Mammary microvascular endothelial cell (primary cell): ENCODE measurements around the gene CFAP44. TPM values are rescaled to one million over a fixed set of nuclear protein-coding genes. Genes with fewer than 3 reads are reported as not detected.

Experiments
- total RNA-seq: library from RNA; depleted of rRNA; stranded (reverse); fragments of >200 nt; gene quantifications from 2 replicates; pipeline ENCODE4 v1.2.3, GENCODE V29; 2015

Gene CFAP44, protein sequence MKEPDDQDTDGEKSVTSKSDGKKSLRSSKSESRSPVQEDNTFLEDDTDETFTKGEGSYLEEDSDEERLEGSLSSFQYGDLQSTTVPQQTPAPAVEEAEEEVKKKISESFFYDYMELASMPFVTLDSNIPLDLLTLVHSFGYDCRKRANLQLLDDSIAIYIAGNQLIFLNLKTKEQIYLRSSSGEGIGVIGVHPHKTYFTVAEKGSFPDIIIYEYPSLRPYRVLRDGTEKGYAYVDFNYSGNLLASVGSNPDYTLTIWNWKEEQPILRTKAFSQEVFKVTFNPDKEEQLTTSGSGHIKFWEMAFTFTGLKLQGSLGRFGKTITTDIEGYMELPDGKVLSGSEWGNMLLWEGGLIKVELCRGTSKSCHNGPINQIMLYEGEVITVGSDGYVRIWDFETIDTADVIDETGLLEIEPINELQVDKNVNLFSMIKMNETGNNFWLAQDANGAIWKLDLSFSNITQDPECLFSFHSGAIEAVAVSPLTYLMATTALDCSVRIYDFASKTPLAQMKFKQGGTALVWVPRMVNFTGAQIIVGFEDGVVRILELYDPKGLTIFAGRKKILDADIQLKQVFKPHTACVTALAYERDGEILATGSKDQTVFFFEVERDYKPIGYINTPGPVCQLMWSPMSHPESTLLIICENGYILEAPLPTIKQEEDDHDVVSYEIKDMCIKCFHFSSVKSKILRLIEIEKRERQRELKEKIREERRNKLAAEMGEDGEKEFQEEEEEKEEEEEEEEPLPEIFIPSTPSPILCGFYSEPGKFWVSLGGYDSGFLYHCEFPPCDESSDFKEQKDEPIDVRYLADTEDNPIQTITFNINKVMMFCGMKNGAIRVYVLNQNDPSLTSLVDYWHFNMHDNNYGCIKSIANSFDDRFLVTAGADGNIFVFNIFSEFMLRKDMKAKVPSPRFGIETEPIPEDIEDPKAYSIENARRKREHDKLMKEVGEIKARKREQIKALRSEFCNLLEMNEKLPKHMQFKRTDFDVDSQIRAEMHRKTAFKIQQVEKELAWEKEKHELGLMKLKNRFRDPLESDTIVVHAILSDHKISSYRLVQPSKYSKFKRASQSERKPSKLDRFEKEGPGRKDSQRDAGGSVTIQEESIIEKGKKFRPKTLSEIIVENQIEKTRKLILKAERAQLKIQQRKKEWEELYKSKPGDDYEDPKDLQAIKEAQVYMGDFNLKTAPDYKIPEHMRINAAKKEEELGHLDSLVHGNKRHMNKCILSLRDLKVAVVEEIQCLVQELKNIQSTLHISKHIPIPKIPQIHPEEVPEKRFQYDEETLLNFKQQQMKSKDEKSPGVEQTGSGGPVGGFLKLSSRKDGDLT (N-terminal part only)
- 0.53 and 0.64 TPM in 2 replicates for total RNA-seq

DNA sequence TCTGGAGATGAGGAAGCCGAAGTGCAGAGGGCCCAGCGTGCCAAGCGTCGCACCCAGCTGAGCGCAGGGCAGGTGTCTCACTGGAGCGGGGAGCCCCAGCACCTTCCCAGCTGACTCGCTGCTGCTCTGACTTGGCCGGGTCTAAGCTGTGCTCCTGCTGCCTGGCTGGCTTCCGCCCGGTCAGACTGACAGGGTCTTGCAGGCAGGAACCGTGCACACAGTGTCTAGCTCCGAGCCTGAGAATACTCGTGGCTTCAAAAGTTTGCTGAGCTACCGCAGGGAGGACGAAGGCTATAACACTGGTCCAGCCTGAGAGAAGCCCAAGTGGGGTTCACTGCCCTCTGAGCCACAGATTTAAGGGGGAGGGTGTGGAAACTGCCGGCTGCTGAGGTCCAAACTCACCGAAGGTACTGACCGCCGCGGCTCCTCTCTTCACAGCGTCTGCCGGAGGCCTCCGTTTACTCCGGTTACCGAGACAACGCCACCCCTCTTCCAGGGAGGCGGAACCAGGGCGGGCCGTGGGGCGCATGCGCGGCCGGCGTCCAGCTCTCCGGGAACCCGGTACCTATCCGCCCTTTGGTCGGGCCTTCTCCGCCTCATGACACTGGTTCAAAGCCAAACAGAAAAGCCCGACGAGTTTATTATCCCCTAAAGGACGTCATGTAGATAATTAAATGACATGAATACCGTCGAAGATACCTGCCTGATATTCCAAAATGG lies at the start of gene CFAP44:
Gene CFAP44, minus strand, starts transcription at position 443 of the 720 bp plus-strand sequence. CDS start 7,829 bp downstream, outside the sequence.

Other genes with a start within 250 kb of the CFAP44 start
- 0.27 and 0.34 TPM in 2 replicates for gene BOC, start 229.9 kb downstream of the CFAP44 start, total RNA-seq
- 9.3 and 13.6 TPM in 2 replicates for gene SPICE1, start 73.7 kb upstream of the CFAP44 start, total RNA-seq
- under 0.01 TPM in 1 of 2 replicates, not detected in the other for gene SIDT1, start 91.1 kb upstream of the CFAP44 start, total RNA-seq